HUES64 (cell line): ENCODE data around the gene TSR3.

Experiments used
- H3K27ac ChIP-seq: 2 replicates; pipeline ENCODE4 v1.7.0; 2013; ENCODE audit warnings: low read depth, low read length, inconsistent platforms
- H3K27me3 ChIP-seq: 2 replicates; pipeline ENCODE4 v1.6.1; 2013; ENCODE audit warnings: mild to moderate bottlenecking, low read length; ENCODE audit not compliant: insufficient read depth
- H3K36me3 ChIP-seq: 2 replicates; pipeline ENCODE4 v1.6.1; 2013; ENCODE audit warnings: mild to moderate bottlenecking, low read length; ENCODE audit not compliant: insufficient read depth
- H3K4me1 ChIP-seq: 2 replicates; pipeline ENCODE4 v1.6.1; 2013; ENCODE audit warnings: mild to moderate bottlenecking, low read length, moderate library complexity; ENCODE audit not compliant: insufficient read depth
- H3K4me3 ChIP-seq: 2 replicates; pipeline ENCODE4 v1.5.1; 2013; ENCODE audit warnings: mild to moderate bottlenecking, low read length, moderate library complexity
- H3K9ac ChIP-seq: 2 replicates; pipeline ENCODE4 v1.6.1; 2013; ENCODE audit warnings: mild to moderate bottlenecking, low read depth, low read length
- H3K9me3 ChIP-seq: 2 replicates; pipeline ENCODE4 v1.6.1; 2013; ENCODE audit warnings: low read depth, low read length; ENCODE audit not compliant: insufficient read depth
- WGBS: fragments of 150-250, 120-280 bp; methylation state at CpG from one replicate; pipeline ENCODE4 v1.1.7; 2013; ENCODE audit warnings: missing lambda C conversion rate; 5-methylcytosine and 5-hydroxymethylcytosine counted together

Gene TSR3

GRCh38 chr16:1311212-1311737 is 40.4 kb downstream of the TSR3 start:
- 39% methylated on average over 13 of the region's 13 CpGs for WGBS
- Histone ChIP-seq H3K4me1 (no peaks in the 10 kb centered on the region), H3K9ac (peak overlapping the region; percentile 100), H3K27ac (no peak overlapping the region), H3K27me3 (no peaks in the 10 kb centered on the region), H3K4me3 (peak overlapping the region; percentile 94), H3K9me3 (no peaks in the 10 kb centered on the region), H3K36me3 (peaks cover 40% of the 10 kb centered on the region)

DNA sequence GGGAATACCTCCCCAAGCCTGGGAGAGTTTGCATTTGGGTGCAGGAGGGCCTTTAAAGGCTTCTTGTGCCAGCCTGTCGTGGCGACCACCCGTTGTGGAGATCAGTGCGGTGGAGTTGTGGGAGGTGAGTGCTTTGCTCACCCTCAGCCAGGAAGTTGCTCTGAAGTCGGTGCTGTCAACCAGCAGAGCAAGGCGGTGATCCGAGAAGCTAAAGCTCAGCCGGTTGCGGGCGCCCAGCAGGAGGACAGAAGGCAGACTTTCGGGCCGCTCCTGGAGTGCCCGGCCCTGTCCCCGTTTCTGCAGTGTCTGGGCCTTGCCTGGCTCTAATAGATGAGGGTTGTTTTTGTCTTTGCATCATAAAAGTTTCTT is 40.9 kb downstream of the TSR3 start:
- Histone ChIP-seq H3K9ac (peak overlapping the region; percentile 100), H3K4me3 (peak overlapping the region; percentile 94), H3K27me3 (no peaks in the 10 kb centered on the region), H3K4me1 (no peaks in the 10 kb centered on the region), H3K9me3 (no peaks in the 10 kb centered on the region), H3K36me3 (peaks cover 35% of the 10 kb centered on the region), H3K27ac (no peak overlapping the region)
- WGBS = 6% methylated on average over 14 of the region's 14 CpGs

DNA sequence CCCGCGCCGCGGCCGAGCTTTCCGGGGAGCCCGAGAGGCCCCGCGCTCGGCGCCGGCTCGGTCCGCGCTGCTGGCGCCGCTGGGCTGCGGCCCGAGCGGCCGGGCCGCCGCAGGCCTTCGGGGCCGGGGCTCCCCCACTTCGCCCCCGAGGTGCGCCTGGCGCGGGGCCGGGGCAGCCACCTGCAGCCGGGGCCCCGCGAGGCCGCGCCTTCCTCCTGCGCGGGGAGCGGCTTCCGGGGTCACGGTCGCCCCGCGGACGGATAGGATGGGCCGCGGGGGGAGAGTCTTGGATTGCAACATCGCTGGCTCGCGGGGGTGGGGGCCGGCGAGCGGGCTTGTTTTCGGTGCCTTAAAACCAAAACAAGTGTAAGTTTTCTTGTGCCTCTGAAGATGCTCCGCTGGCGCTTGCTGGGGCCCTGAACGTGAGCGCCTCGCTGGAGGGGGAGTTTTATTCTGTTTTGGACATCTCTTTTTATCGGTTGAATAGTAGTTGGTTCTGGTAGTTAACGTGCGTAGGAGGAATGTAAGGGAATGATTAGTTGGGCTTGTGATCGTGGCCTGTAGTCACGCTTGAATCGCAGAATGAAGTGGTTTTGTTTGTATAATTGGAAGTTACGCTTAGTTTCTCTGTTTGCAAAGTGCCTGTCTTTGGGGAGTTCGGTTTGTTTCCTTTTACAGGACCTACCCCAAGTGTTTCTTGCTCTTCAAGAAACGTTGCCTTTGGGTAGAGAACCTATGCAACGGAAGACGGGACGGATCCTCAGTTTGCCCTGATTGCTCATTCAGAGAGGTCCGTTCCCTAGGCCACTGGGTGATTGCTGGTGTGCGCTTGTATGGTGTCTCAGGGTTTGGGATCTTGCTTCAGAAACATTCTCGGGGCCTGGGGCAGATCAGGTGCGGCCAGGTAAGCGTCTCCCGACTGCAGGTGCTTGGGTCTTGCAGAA is 41.5 kb downstream of the TSR3 start:
- Histone ChIP-seq H3K36me3 (peaks cover 29% of the 10 kb centered on the region), H3K27me3 (no peaks in the 10 kb centered on the region), H3K4me1 (no peaks in the 10 kb centered on the region), H3K9me3 (no peaks in the 10 kb centered on the region), H3K9ac (peak overlapping the region; percentile 100), H3K4me3 (peak overlapping the region; percentile 94), H3K27ac (no peak overlapping the region)
- 2% methylated on average over 77 of the region's 77 CpGs for WGBS

GRCh38 chr16:1308977-1309885 is 42.4 kb downstream of the TSR3 start, which contains the start of gene UBE2I:
Gene UBE2I, plus strand, starts transcription at chr16:1309636. Its CDS starts 4,395 bp downstream, at chr16:1314031.
- Histone ChIP-seq H3K27me3 (no peaks in the 10 kb centered on the region), H3K4me3 (peak within 1 kb of the TSS; percentile 94), H3K36me3 (peaks cover 19% of the 10 kb centered on the region), H3K9ac (peak within 1 kb of the TSS; percentile 100), H3K27ac (peak within 1 kb of the TSS; percentile 100), H3K9me3 (no peaks in the 10 kb centered on the region), H3K4me1 (no peaks in the 10 kb centered on the region)
- WGBS = under 1% methylated on average over 117 of the region's 117 CpGs

DNA sequence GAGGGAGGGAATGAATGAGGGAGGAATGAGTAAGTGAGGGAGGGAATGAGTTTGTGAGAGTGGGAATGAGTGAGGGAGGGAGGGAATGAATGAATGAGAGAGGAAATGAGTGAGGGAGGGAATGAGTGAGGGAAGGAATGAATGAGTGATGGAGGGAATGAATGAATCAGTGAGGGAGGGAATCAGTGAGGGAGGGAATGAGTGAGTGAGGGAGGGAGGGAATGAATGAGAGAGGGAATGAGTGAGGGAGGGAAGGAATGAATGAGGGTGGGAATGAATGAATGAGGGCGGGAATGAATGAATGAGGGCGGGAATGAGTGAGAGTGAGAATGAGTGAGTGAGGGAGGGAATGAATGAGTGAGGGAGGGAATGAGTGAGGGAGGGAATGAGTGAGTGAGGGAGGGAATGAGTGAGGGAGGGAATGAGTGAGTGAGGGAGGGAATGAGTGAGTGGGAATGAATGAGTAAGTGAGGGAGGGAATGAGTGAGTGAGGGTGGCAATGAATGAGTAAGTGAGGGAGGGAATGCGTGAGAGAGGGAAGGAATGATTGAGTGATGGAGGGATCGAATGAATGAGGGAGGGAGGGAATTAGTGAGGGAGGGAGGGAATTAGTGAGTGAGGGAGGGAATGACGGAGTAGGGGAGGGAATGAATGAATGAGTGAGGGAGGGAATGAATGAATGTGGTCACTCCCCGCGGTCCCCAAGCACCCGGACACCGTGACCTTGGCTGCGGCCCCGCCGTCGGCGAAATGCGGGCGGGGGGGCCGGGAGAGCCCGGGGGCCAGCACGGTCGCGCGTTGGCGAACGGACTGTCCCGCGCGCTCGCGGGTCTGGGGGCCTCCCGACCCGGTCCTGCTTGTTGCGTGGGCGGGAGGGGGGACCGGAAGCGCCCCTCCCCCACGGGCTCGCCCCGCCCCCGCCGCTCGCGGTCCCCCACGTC is 43.4 kb downstream of the TSR3 start:
- Histone ChIP-seq H3K4me1 (no peaks in the 10 kb centered on the region), H3K9ac (no peak overlapping the region), H3K27ac (peak overlapping the region; percentile 100), H3K27me3 (no peaks in the 10 kb centered on the region), H3K36me3 (peaks cover 10% of the 10 kb centered on the region; the same call in 1 of the 2 replicates), H3K4me3 (peak overlapping the region; percentile 94), H3K9me3 (no peaks in the 10 kb centered on the region)
- 5% methylated on average over 38 of the region's 43 CpGs for WGBS

DNA sequence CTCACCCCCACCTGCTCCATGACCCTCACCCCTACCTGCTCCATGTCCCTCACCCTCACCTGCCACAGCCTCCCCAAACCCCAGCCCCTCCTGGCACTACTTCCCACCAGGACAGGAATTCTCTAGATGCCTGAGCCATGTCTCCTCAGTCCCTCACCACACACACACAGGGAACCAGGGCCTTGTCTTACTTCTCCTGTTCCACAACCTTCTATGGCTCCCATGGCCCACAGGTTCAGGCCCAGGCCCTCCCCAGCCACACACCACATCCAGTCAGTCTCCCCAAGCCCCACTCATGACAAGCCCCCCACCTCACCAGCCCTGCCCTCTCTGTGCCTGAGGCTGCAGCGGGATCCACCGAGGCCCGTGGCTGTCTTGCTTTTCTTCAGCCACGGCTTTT is 45.3 kb downstream of the TSR3 start:
- no peaks in the 10 kb centered on the region for H3K4me1 ChIP-seq
- H3K9ac ChIP-seq = no peak overlapping the region
- WGBS = 67% methylated on average over 4 of the region's 4 CpGs
- no peaks in the 10 kb centered on the region for H3K9me3 ChIP-seq
- H3K27ac ChIP-seq = no peak overlapping the region
- H3K27me3 ChIP-seq = no peaks in the 10 kb centered on the region
- H3K36me3 ChIP-seq = no peaks in the 10 kb centered on the region
- no peak overlapping the region for H3K4me3 ChIP-seq

GRCh38 chr16:1305823-1306222 is 45.9 kb downstream of the TSR3 start:
- 85% methylated on average over 12 of the region's 12 CpGs for WGBS
- H3K9me3 ChIP-seq = no peaks in the 10 kb centered on the region
- H3K27me3 ChIP-seq = no peaks in the 10 kb centered on the region
- no peak overlapping the region for H3K27ac ChIP-seq
- H3K4me1 ChIP-seq = no peaks in the 10 kb centered on the region
- H3K36me3 ChIP-seq = no peaks in the 10 kb centered on the region
- no peak overlapping the region for H3K9ac ChIP-seq
- no peak overlapping the region for H3K4me3 ChIP-seq

GRCh38 chr16:1301562-1301961 is 50.1 kb downstream of the TSR3 start:
- Histone ChIP-seq H3K36me3 (no peaks in the 10 kb centered on the region), H3K9me3 (no peaks in the 10 kb centered on the region), H3K27me3 (peaks cover 5% of the 10 kb centered on the region; the same call in 1 of the 2 replicates), H3K4me1 (no peaks in the 10 kb centered on the region), H3K9ac (no peak overlapping the region), H3K27ac (no peak overlapping the region), H3K4me3 (no peak overlapping the region)
- WGBS = 88% methylated on average over 12 of the region's 12 CpGs

- peaks cover 5% of the 10 kb centered on the region; the same call in 1 of the 2 replicates for H3K27me3 ChIP-seq
- WGBS = 27% methylated on average over 42 of the region's 42 CpGs
- H3K9ac ChIP-seq = no peak overlapping the region
- H3K4me3 ChIP-seq = no peak overlapping the region; the same call in 1 of the 2 replicates
- H3K36me3 ChIP-seq = no peaks in the 10 kb centered on the region
- H3K4me1 ChIP-seq = no peaks in the 10 kb centered on the region
- no peaks in the 10 kb centered on the region for H3K9me3 ChIP-seq
- H3K27ac ChIP-seq = no peak overlapping the region
Measured at GRCh38 chr16:1300664-1301476, 50.8 kb downstream of the TSR3 start.
